ENCODE data around the gene RAB37.

RAB37 gene

GRCh38 chr17:74694081-74694480, 43.0 kb upstream of the RAB37 start:
- H3K27me3 ChIP-seq (ENCODE audit: insufficient read depth, low read length), result no peaks in the 10 kb centered on the region
- no peak overlapping the region for H2BK120ac ChIP-seq (ENCODE audit: insufficient read depth, low read length, poor library complexity)
- no peaks in the 10 kb centered on the region for H3K4me1 ChIP-seq (ENCODE audit: control insufficient read depth in 1 of 2, insufficient read depth in 2 of 2, low read length in 2 of 2)
- no peak overlapping the region for H2BK5ac ChIP-seq (ENCODE audit: low read depth, low read length, poor library complexity)
- no peak overlapping the region for H4K12ac ChIP-seq (ENCODE audit: low read depth, low read length)
- no peak overlapping the region for H3K23ac ChIP-seq (ENCODE audit: low read length)
- H2AFZ ChIP-seq (ENCODE audit: insufficient read depth, low read length, poor library complexity), result no peak overlapping the region
- no peak overlapping the region for H3K14ac ChIP-seq (ENCODE audit: low read length)
- H2AK5ac ChIP-seq (ENCODE audit: low read length), result no peak overlapping the region
- H3K9me3 ChIP-seq (ENCODE audit: insufficient read depth, low read depth, low read length), result peaks cover 2% of the 10 kb centered on the region
- no peak overlapping the region for H3K4me2 ChIP-seq (ENCODE audit: low read length)
- no peak overlapping the region for H3K27ac ChIP-seq (ENCODE audit: low read depth, low read length)
- no peak overlapping the region for H3K9ac ChIP-seq (ENCODE audit: low read length)
- DNase-seq, result no peak
- H3K36me3 ChIP-seq (ENCODE audit: control insufficient read depth in 1 of 2, insufficient read depth in 2 of 2, low read length in 2 of 2), result no peaks in the 10 kb centered on the region
- H2BK12ac ChIP-seq (ENCODE audit: low read length), result no peak overlapping the region
- H4K91ac ChIP-seq (ENCODE audit: low read depth, low read length), result no peak overlapping the region
- no CpG with 5 or more reads among the region's 4 CpGs for WGBS (ENCODE audit: extremely low coverage, insufficient coverage, insufficient read length)
- H3K18ac ChIP-seq (ENCODE audit: low read length), result no peak overlapping the region
- H3K4me3 ChIP-seq (ENCODE audit: low read depth, low read length), result no peak overlapping the region
- no peak overlapping the region for H4K8ac ChIP-seq (ENCODE audit: low read depth, low read length)
- no peaks in the 10 kb centered on the region for H3K79me2 ChIP-seq (ENCODE audit: control insufficient read depth, insufficient read depth, low read length, poor library complexity)
- H3K79me1 ChIP-seq (ENCODE audit: low read length), result no peaks in the 10 kb centered on the region
- no peak overlapping the region for H3K4ac ChIP-seq (ENCODE audit: low read depth, low read length)

- Histone ChIP-seq H3K4me1 (ENCODE audit: control insufficient read depth in 1 of 2, insufficient read depth in 2 of 2, low read length in 2 of 2) (no peaks in the 10 kb centered on the region), H2BK12ac (ENCODE audit: low read length) (no peak overlapping the region), H3K79me1 (ENCODE audit: low read length) (no peaks in the 10 kb centered on the region), H3K36me3 (ENCODE audit: control insufficient read depth in 1 of 2, insufficient read depth in 2 of 2, low read length in 2 of 2) (no peaks in the 10 kb centered on the region), H2AFZ (ENCODE audit: insufficient read depth, low read length, poor library complexity) (no peak overlapping the region), H4K12ac (ENCODE audit: low read depth, low read length) (no peak overlapping the region), H3K14ac (ENCODE audit: low read length) (no peak overlapping the region), H3K79me2 (ENCODE audit: control insufficient read depth, insufficient read depth, low read length, poor library complexity) (no peaks in the 10 kb centered on the region), H4K8ac (ENCODE audit: low read depth, low read length) (no peak overlapping the region), H3K23ac (ENCODE audit: low read length) (no peak overlapping the region), H3K27ac (ENCODE audit: low read depth, low read length) (no peak overlapping the region), H3K18ac (ENCODE audit: low read length) (no peak overlapping the region), H2AK5ac (ENCODE audit: low read length) (no peak overlapping the region), H2BK120ac (ENCODE audit: insufficient read depth, low read length, poor library complexity) (no peak overlapping the region), H3K9me3 (ENCODE audit: insufficient read depth, low read depth, low read length) (peaks cover 2% of the 10 kb centered on the region), H3K4me3 (ENCODE audit: low read depth, low read length) (no peak overlapping the region), H3K4me2 (ENCODE audit: low read length) (no peak overlapping the region), H3K27me3 (ENCODE audit: insufficient read depth, low read length) (no peaks in the 10 kb centered on the region), H2BK5ac (ENCODE audit: low read depth, low read length, poor library complexity) (no peak overlapping the region), H4K91ac (ENCODE audit: low read depth, low read length) (no peak overlapping the region), H3K9ac (ENCODE audit: low read length) (no peak overlapping the region), H3K4ac (ENCODE audit: low read depth, low read length) (no peak overlapping the region)
- no CpG with 5 or more reads among the region's 11 CpGs for WGBS (ENCODE audit: extremely low coverage, insufficient coverage, insufficient read length)
- DNase-seq, result no peak
Measured at GRCh38 chr17:74695629-74696028, 41.4 kb upstream of the RAB37 start.

DNA sequence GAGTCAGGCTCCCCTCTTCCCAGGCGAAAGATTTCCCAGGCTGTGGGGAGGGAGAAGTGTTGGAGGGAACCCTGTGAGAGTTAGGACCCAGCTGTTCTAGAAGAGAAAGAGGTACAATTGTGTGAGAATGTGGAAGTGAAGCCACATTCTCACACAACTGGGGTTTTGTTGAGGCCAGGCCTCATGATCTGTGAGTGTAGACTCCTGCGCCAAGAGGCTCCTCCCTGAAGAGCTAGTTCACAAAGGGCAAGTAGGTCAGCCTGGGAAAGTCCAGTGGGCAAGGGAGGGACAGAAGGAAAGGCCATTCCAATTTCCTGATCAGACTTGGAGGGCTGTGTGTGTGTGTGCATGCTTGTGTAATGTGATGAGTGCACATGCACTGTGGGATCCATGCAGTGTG, 39.5 kb upstream of the RAB37 start:
- Histone ChIP-seq H2BK5ac (ENCODE audit: low read depth, low read length, poor library complexity) (no peak overlapping the region), H3K23ac (ENCODE audit: low read length) (no peak overlapping the region), H3K18ac (ENCODE audit: low read length) (no peak overlapping the region), H3K79me2 (ENCODE audit: control insufficient read depth, insufficient read depth, low read length, poor library complexity) (no peaks in the 10 kb centered on the region), H4K91ac (ENCODE audit: low read depth, low read length) (no peak overlapping the region), H2BK120ac (ENCODE audit: insufficient read depth, low read length, poor library complexity) (no peak overlapping the region), H2AK5ac (ENCODE audit: low read length) (no peak overlapping the region), H3K27me3 (ENCODE audit: insufficient read depth, low read length) (no peaks in the 10 kb centered on the region), H3K79me1 (ENCODE audit: low read length) (no peaks in the 10 kb centered on the region), H3K4me3 (ENCODE audit: low read depth, low read length) (no peak overlapping the region), H3K27ac (ENCODE audit: low read depth, low read length) (no peak overlapping the region), H3K9me3 (ENCODE audit: insufficient read depth, low read depth, low read length) (peaks cover 2% of the 10 kb centered on the region), H2BK12ac (ENCODE audit: low read length) (no peak overlapping the region), H4K12ac (ENCODE audit: low read depth, low read length) (no peak overlapping the region), H3K36me3 (ENCODE audit: control insufficient read depth in 1 of 2, insufficient read depth in 2 of 2, low read length in 2 of 2) (no peaks in the 10 kb centered on the region), H2AFZ (ENCODE audit: insufficient read depth, low read length, poor library complexity) (no peak overlapping the region), H3K14ac (ENCODE audit: low read length) (no peak overlapping the region), H3K4me2 (ENCODE audit: low read length) (no peak overlapping the region), H3K4me1 (ENCODE audit: control insufficient read depth in 1 of 2, insufficient read depth in 2 of 2, low read length in 2 of 2) (no peaks in the 10 kb centered on the region), H3K9ac (ENCODE audit: low read length) (no peak overlapping the region), H3K4ac (ENCODE audit: low read depth, low read length) (no peak overlapping the region), H4K8ac (ENCODE audit: low read depth, low read length) (no peak overlapping the region)
- peak in 1 of 2 donors; percentile 8 for DNase-seq
- no CpG with 5 or more reads among the region's 2 CpGs for whole genome bisulfite sequencing (ENCODE audit: extremely low coverage, insufficient coverage, insufficient read length)

- Histone ChIP-seq H2AK5ac (ENCODE audit: low read length) (no peak overlapping the region), H3K27ac (ENCODE audit: low read depth, low read length) (no peak overlapping the region), H2BK12ac (ENCODE audit: low read length) (no peak overlapping the region), H3K79me2 (ENCODE audit: control insufficient read depth, insufficient read depth, low read length, poor library complexity) (no peaks in the 10 kb centered on the region), H3K36me3 (ENCODE audit: control insufficient read depth in 1 of 2, insufficient read depth in 2 of 2, low read length in 2 of 2) (no peaks in the 10 kb centered on the region), H3K4me2 (ENCODE audit: low read length) (no peak overlapping the region), H2AFZ (ENCODE audit: insufficient read depth, low read length, poor library complexity) (no peak overlapping the region), H3K4ac (ENCODE audit: low read depth, low read length) (no peak overlapping the region), H4K91ac (ENCODE audit: low read depth, low read length) (no peak overlapping the region), H4K12ac (ENCODE audit: low read depth, low read length) (no peak overlapping the region), H3K27me3 (ENCODE audit: insufficient read depth, low read length) (no peaks in the 10 kb centered on the region), H3K9me3 (ENCODE audit: insufficient read depth, low read depth, low read length) (peaks cover 2% of the 10 kb centered on the region), H3K9ac (ENCODE audit: low read length) (no peak overlapping the region), H3K18ac (ENCODE audit: low read length) (no peak overlapping the region), H3K4me1 (ENCODE audit: control insufficient read depth in 1 of 2, insufficient read depth in 2 of 2, low read length in 2 of 2) (no peaks in the 10 kb centered on the region), H2BK120ac (ENCODE audit: insufficient read depth, low read length, poor library complexity) (no peak overlapping the region), H2BK5ac (ENCODE audit: low read depth, low read length, poor library complexity) (no peak overlapping the region), H3K14ac (ENCODE audit: low read length) (no peak overlapping the region), H3K4me3 (ENCODE audit: low read depth, low read length) (no peak overlapping the region), H3K23ac (ENCODE audit: low read length) (no peak overlapping the region), H4K8ac (ENCODE audit: low read depth, low read length) (no peak overlapping the region), H3K79me1 (ENCODE audit: low read length) (no peaks in the 10 kb centered on the region)
- no CpG with 5 or more reads among the region's 7 CpGs for WGBS (ENCODE audit: extremely low coverage, insufficient coverage, insufficient read length)
- DNase-seq, result no peak
Measured at GRCh38 chr17:74698069-74698468, 39.0 kb upstream of the RAB37 start.
